LNCAP (cell line): ENCODE data around the gene PTGIS.

Experiments used
- CTCF ChIP-seq: fragments of 450-650 bp; IDR thresholded peaks from 2 replicates; pipeline ENCODE4 v1.5.1; 2017; ENCODE audit warnings: mild to moderate bottlenecking

PTGIS gene

GRCh38 chr20:49523767-49524360, 44.1 kb downstream of the PTGIS start:
- no peak for TF ChIP-seq CTCF

GRCh38 chr20:49521356-49521755, 46.6 kb downstream of the PTGIS start:
- no peak for TF ChIP-seq CTCF

- TF ChIP-seq CTCF = no peak
These were observed 48.1 kb downstream of the PTGIS start for GRCh38 chr20:49519777-49520359.

- no peak for TF ChIP-seq CTCF
These were observed 48.7 kb downstream of the PTGIS start for GRCh38 chr20:49519212-49519712.

- no peak for TF ChIP-seq CTCF
These were observed 49.4 kb downstream of the PTGIS start for GRCh38 chr20:49518576-49518975.

- no peak for TF ChIP-seq CTCF
These were observed 50.2 kb downstream of the PTGIS start for GRCh38 chr20:49517805-49518100.

GRCh38 chr20:49516916-49517804, 50.8 kb downstream of the PTGIS start:
- TF ChIP-seq CTCF = no peak
